NCI-H1092 treated with DMSO at 0.1 percent for 48 hours (cell line): ENCODE measurements around the gene GFM1.

Experiments used
- DNase-seq: peaks from one replicate; lab custom pipeline; 2025; lab: John Stamatoyannopoulos, UW

GFM1 gene

DNA sequence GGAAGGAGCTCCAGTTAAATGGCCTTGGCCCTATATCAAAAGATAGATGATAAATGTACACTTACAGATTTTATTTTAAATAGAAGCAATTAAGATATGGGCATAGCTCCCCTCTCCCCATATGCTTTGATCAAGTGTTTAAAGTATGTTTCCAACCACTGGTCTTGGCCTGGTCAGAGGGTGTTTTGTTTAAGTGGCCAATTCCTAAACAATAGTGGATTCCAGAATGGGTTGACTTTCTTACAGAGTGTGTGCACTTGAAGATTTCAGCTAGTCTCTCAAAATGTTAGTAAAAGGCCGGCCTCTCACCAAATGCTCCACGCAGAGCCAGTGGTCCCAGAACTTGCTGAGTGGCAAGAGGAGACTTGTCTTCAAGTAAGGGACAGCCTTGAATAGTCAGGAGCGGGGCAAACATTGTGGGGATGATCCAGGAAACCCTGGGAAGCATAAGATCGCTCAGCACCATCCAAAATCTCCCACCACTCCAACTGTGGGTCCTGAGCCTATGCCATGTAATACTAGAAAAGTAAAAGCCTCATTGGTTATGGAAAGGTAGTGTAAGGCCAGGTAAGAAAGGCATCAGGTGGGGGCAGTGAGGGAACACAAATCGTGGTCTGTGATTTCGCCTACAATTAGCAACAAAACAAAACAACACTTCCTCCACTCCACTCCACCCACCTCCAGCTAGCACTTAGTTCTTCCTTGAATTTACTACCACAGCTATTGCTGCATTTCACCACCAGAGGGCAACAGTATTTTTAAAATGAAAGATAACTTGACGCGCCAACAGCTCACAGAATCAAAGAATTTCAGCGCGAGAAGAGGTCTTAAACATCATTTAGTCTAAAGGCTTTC is 83.1 kb downstream of the GFM1 start:
- peak; percentile 59 for DNase-seq

DNA sequence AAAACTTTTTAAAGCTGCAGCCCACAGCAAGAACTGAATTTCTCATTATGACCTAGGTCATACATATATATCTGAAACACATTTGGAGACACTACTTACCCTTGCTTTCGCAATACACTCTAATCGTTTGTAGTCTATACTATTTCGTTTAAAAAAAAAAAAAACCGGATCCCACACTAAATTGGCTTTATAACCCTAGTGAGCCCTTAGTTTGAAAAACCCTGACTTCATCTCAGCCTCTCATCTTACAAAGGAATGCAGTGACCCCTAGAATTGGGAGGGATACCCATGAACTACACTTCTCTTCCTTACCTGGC is 83.7 kb downstream of the GFM1 start:
- DNase-seq = no peak

DNA sequence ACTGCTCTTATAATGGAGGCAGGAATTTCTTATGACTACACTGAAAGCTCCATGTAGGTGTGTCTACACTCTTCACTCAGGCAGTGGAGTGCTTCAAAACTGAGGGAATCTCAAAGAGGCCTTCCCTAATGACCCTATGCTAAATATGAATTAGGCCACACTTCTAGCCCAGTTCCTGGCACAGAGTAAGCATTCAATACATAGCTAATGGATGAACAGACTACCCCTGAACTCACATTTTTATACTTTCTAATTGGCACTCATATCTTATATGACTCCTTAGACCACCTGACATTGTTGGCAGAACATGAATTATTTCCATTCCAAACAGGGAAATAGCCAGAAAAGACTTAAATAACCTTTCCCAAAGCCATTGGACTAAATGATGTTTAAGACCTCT is 84.5 kb downstream of the GFM1 start:
- DNase-seq = no peak

DNA sequence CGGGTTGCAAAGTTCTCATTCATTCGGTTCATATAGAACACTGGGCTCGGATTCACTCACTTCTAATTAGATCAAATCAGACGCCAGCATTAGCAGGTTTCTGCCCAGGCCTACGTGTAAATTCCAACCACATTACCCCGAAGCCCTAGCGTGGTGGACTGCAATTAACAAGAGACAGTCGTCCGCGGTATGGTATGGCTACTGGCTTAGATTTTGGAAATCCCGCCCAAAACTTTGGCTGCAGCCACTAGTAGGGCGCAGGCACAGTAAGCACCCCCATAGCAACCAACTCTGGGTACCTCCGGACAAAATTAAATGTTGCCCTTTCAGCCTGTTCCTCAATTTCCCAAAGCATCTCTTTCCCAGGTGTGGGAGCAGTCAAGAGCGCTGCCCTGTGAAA is 87.2 kb downstream of the GFM1 start:
- DNase-seq = no peak

DNA sequence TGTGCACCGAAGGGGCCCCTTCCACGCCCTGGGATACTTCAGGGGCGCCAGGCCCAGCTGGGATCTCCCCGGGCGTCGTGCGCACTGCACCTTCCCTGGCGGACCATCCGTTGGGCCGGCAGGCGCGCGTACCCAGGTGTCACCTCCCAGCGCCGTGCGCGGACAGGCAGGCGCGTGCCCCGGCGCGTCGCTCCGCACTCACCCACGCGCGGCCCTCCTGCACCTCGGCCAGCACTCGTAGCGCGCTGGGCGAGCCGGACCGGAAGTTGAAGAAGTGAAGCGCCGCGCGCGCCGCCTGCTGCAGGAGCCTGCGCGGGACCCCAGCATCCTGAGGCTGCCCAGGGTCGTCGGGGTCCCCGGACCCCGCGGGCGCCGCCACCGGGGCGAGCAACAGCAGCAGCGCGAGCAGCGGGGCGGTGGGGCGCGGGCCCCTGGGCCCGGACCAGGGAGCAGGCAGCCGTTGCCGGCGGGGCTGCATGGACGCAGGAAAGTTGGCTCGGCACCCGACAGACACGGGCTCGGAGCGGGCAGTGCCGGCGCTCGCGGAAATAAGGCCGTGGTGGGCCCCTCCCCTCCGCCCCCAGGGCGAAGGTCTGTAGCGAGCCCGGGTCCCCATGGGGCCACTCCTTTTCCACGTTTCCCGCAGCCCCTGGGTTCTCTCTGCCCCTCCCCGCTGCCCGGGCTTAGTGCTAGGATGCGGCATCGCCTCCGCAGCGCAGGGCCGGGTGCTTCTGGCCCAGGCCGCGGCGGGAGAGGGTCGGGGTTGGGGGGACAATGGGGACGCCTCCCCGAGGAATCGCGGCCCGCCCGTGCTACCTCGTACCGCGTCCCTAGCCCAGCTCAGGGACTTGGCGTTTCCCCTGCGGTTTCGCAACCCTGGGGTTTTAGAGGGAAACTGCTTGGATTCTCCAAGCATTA is 87.9 kb downstream of the GFM1 start, which contains the start of gene RARRES1:
Gene RARRES1 (minus strand): TSS at position 520 of the 918 bp plus-strand sequence. CDS start 42 bp downstream, at position 478.
- DNase-seq = peak; percentile 11

DNA sequence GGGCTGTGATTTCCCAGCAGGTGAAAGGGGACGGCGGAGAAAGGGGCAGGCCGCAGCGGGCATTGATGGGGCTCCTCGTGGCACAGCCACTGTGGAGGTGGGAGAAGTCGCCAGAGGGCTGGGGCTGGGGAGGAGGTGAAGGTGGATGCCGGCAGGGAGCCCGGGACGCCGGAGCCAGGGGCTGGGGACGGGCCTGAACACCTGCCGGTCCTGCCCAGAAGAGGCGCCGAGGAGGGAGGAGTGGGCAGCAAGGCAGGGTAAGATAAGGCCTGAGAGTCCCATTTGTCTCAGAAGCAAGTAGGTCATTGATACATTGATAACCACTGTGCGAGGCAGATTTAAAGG is 88.5 kb downstream of the GFM1 start:
- no peak for DNase-seq

DNA sequence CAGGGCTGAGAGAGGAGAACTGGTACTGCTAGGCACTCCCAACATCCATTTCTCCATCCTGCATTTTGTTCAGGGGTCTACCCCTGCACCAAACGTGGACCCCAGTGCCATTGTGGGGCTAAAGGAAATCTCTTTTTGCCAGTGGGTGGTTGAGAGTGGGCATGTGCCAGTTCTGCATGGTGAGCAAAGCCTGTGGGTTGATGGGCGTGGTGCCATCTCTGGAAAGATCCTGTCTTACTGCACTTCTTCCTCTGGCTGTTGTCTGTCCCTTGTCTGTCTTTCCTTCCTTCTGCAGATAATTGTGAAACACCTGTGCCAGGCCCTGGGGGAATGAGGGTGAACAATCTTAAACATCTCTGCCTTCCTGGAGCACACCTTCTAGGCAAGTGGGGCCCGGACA is 89.3 kb downstream of the GFM1 start:
- no peak for DNase-seq

DNA sequence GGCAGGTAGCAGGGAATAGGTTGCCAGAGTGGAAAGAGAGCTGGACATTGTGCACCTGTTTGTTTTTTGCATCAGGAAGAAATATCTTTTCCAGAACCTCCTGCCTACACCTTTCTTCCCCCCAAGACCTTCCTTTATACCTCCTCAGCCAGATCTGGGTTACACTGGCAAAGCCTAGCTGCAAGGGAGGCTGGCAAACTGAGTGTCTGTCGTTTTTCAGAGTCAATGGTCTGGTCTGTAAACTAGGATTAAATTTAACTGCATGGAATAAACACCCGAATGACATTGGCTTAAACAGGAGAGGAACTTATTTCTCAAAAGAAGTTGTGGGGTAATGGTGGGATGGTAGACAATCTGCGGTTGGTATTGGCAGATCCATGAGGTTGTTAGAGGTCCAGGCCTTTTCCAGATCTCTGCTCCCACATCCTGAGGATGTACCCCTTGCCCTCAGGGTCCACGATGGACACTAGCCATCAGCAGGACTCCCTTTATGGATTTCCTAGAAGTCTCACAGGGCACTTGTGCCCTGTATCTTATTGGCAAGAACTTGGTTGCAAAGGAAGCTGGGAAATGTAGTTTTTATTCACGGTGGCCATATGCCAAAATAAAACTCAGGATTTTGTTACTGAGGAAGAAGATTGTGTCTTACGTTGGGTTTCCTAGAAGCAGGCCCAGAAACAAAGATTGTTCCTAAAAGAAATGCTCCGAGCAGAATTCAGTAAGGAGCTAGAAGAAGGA is 91.1 kb downstream of the GFM1 start:
- no peak for DNase-seq

DNA sequence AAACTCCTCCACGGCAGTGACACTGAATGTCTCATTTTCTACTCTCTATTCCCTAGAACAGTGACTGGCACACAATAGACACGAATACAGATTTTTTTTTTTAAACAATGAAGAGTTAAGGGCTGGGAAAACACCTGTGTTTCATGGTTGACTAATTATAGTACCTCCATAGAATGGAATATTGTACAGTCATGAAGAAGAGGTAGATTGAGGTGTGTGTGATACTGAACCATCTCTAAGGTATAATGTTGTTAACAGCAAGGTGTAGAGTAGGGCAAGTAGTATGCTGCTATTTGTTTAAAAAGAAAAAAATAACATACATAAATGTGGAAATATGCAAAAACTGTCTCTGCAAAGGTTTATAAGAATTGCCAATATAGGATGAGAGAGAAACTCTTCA is 93.1 kb downstream of the GFM1 start:
- DNase-seq = no peak

DNA sequence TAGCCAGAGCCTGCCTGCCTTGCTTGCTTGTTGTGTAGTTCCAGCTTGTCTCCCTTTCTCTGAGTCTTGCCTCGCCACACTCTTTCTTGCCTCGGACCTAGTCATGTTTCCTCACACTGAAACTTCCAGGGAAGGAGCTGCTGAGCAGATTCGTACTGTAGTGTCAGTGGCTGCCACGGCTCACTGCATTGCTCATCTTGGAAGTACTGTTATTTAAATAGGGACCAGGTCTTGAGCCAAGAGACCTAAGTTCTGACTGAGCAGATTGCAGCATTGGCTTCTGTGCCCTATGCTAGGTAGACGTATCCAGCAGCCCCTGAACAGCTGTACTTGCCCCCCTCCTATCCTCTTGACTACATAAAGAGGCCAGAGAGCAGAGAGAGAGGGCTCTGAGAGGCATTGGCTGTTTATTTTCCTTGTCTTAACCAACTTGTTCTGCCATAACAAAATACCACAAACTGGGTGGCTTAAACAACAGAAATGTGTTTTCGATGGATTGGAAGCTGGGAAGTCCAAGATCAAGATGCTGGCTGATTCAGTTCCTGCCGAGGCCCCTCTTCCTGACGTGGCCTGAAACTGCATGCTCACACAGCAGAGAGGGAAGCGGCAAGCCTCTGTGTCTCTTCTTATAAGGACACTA is 93.8 kb downstream of the GFM1 start:
- no peak for DNase-seq

DNA sequence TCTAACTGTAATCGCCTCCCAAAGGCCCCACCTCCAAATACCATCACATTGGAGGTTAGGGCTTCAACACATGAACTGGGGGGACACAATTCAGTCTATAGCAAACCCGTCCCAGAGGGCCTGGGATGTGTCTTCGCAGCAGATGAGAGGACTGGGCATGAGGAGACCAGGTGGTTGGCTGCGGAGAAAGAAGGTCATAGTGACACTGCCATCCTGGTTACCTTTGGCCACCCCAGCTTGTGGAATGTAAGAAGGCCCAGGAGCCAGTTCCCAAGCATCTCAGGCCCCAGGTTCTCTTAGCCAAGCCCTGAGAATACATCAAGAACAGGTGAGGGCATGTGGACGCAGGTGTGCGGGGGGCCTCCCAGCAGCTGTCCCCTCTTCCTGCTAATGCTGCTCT is 94.3 kb downstream of the GFM1 start:
- no peak for DNase-seq

DNA sequence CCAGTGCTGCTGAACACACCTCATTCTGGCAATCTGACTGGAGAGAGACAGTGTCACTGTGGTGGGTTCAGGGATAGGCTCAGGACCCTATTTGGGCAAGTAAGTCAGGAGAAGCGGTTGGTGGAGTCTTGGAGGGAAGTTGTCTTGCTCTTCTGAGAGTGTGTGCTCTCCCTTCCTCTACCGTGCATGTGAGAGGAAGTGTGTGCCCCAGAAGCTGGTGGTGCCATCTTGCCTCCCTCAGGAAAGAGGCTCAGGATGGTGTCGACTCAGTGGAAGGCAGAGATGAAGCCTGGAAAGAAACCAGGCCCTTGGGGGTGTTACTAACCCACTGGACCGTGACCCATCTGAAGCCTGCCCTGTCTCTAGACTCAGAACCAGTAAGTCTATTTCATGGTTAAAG is 94.8 kb downstream of the GFM1 start:
- no peak for DNase-seq

DNA sequence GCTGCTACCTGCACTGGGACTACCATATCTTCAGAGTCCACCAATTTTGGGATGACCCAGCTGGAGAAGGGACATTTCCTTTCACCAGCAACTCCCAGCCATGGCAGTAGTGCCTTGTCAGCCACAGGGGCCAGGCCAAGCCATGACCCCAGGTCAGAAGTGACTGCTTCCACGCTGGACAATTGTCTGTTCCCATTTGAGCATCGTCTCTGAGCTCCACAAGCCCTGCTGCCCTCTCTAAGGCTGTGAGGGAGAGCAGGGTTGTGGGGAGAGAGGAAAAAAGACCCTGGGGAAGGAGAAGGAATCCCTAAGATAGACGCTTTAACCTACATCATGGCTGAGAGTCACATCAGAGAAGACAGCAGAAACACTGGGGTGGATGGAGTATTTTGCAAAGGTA is 95.3 kb downstream of the GFM1 start:
- DNase-seq = no peak
